ENCODE measurements around the gene FNDC5. TPM values are rescaled to one million over a fixed set of nuclear protein-coding genes. Genes with fewer than 3 reads are reported as not detected.

FNDC5 gene
- total and polyA plus RNA-seq, 2 of the 13 experiments (the other 11 are each of a cell fraction or from before 2014, with no cell fraction given) = 1.4 to 3.1 TPM

DNA sequence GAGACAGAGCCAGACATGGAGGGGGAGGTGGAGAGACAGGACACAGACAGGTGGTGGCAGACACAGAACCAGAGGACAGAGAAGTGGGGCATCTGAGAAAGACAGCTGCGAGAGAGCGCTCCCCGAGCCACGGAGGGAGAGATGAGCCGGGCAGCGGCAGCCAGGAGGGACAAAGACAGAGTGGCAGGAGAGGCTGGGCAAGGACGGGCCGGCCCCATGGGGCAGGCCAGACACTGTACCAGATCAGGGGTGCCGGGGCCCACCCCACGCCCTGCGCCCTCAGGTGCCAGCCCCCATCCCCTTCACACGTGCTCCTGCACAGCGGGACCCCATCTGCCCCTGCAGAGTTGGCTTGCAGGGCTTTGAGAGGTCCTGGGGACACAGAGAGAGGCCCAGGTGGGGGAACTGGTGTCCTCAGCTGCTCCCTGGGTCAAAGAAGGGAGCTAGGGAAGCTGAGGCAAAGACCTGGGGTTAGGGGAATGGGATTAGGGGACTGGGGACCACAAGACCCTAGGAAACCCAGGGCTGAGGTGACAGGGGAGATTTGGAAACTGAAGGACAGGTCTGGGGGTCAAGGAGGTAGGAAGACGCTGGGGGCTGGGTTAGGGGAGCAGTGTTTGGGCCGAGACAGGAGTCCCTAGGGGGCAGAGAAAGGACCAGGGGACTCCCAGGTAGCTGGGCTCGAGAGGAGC is 643 bp downstream of the FNDC5 start (continued):
- peak; percentile 30; the same call in 1 of the 2 replicates for TF ChIP-seq ZNF687 (CRISPR knock-in tag; IDR thresholded peaks at IDR 0.05)
- TF ChIP-seq, protein P1, sequence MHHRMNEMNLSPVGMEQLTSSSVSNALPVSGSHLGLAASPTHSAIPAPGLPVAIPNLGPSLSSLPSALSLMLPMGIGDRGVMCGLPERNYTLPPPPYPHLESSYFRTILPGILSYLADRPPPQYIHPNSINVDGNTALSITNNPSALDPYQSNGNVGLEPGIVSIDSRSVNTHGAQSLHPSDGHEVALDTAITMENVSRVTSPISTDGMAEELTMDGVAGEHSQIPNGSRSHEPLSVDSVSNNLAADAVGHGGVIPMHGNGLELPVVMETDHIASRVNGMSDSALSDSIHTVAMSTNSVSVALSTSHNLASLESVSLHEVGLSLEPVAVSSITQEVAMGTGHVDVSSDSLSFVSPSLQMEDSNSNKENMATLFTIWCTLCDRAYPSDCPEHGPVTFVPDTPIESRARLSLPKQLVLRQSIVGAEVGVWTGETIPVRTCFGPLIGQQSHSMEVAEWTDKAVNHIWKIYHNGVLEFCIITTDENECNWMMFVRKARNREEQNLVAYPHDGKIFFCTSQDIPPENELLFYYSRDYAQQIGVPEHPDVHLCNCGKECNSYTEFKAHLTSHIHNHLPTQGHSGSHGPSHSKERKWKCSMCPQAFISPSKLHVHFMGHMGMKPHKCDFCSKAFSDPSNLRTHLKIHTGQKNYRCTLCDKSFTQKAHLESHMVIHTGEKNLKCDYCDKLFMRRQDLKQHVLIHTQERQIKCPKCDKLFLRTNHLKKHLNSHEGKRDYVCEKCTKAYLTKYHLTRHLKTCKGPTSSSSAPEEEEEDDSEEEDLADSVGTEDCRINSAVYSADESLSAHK (CRISPR knock-in tag; IDR thresholded peaks at IDR 0.05; ENCODE audit: borderline replicate concordance) = no peak
- no peak for TF ChIP-seq ZNF609 (CRISPR knock-in tag; IDR thresholded peaks at IDR 0.05; ENCODE audit: borderline replicate concordance)
- TF ChIP-seq ZNF772 (CRISPR knock-in tag; IDR thresholded peaks at IDR 0.05) = no peak
- no peak for TF ChIP-seq SRF (IDR thresholded peaks at IDR 0.05; ENCODE audit: low read depth, low read length)
- TF ChIP-seq MZF1 (CRISPR knock-in tag; IDR thresholded peaks at IDR 0.05; ENCODE audit: borderline replicate concordance) = no peak
- TF ChIP-seq EHMT2 (IDR thresholded peaks at IDR 0.05; ENCODE audit: borderline replicate concordance, low read depth, low read length) = no peak
- TF ChIP-seq ZNF619 (CRISPR knock-in tag; IDR thresholded peaks at IDR 0.05) = no peak
- no peak for TF ChIP-seq IKZF1 (IDR thresholded peaks at IDR 0.05)
- TF ChIP-seq, protein P2, sequence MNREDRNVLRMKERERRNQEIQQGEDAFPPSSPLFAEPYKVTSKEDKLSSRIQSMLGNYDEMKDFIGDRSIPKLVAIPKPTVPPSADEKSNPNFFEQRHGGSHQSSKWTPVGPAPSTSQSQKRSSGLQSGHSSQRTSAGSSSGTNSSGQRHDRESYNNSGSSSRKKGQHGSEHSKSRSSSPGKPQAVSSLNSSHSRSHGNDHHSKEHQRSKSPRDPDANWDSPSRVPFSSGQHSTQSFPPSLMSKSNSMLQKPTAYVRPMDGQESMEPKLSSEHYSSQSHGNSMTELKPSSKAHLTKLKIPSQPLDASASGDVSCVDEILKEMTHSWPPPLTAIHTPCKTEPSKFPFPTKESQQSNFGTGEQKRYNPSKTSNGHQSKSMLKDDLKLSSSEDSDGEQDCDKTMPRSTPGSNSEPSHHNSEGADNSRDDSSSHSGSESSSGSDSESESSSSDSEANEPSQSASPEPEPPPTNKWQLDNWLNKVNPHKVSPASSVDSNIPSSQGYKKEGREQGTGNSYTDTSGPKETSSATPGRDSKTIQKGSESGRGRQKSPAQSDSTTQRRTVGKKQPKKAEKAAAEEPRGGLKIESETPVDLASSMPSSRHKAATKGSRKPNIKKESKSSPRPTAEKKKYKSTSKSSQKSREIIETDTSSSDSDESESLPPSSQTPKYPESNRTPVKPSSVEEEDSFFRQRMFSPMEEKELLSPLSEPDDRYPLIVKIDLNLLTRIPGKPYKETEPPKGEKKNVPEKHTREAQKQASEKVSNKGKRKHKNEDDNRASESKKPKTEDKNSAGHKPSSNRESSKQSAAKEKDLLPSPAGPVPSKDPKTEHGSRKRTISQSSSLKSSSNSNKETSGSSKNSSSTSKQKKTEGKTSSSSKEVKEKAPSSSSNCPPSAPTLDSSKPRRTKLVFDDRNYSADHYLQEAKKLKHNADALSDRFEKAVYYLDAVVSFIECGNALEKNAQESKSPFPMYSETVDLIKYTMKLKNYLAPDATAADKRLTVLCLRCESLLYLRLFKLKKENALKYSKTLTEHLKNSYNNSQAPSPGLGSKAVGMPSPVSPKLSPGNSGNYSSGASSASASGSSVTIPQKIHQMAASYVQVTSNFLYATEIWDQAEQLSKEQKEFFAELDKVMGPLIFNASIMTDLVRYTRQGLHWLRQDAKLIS (CRISPR knock-in tag; IDR thresholded peaks at IDR 0.05) = no peak
